GM21723 (cell line): ENCODE data around the gene HS3ST2.

Source experiments
- ATAC-seq: cut with Tn5 transposase; IDR thresholded peaks from one replicate; pipeline ENCODE4 v1.9.1; 2021; ENCODE audit warnings: mild to moderate bottlenecking, moderate library complexity; ENCODE audit not compliant: unreplicated experiment

Gene HS3ST2

DNA sequence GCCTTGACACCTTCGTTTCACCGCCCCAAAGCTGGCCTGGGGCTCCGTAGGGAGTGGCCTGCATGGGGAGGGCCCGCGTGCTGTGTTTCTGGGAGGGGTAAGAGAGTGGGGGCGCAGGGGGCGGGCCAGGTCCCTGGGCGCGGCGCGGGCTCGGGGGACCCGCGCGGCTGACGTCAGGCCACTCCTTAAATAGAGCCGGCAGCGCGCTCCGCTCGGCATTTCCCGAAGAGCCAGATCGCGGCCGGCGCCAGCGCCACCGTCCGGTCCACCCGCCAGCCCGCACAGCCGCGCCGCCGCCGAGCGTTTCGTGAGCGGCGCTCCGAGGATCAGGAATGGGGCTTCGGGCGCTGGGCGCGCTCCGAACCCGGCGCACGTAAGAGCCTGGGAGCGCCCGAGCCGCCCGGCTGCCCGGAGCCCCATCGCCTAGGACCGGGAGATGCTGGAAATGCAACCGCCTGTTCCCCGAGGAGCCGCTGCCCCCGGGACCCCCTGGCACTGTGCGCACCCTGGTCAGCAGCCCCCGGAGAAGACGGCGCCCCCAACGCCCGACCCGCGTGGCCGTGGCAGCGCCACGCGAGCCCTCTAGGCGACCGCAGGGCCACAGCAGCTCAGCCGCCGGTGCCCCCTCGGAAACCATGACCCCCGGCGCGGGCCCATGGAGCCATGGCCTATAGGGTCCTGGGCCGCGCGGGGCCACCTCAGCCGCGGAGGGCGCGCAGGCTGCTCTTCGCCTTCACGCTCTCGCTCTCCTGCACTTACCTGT is at the start of gene HS3ST2:
Gene HS3ST2 (plus strand): TSS at position 215 of the 763 bp plus-strand sequence. CDS start 449 bp downstream, at position 664.
- ATAC-seq, result no peak

DNA sequence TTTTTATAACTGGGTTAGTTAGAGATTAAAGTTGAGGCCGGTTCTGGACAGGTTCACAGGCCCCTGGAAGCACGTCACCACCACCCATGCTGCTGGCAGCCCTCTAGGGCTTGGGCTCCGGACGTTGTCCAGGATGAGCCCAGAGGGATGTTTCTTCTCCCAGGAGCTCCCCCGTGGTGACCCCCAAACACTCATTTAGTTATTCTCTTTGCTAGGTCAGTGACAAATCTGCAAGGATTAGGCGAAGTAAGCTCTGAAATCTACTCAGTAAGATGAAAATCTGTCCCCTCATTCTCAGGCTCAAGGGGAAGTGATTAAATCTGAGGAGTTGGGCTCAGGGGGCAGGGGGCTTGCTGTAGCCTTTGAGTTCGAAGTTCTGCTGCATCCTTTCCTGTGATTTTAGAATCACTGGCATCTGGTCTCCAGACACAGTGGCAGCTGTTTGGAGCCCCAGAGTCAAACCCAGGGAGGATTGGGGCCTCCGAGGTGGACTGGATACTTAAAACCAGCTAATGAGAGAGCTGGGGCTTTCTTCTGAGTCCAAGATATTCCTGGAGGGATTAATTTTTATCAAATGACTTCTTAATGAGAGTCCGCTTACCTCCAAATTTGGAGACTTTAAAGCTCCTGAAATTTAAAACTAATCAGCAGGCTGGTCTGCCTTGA is 49.2 kb upstream of the HS3ST2 start:
- no peak for ATAC-seq

GRCh38 chr16:22765479-22765878 is 48.5 kb upstream of the HS3ST2 start:
- ATAC-seq, result no peak

DNA sequence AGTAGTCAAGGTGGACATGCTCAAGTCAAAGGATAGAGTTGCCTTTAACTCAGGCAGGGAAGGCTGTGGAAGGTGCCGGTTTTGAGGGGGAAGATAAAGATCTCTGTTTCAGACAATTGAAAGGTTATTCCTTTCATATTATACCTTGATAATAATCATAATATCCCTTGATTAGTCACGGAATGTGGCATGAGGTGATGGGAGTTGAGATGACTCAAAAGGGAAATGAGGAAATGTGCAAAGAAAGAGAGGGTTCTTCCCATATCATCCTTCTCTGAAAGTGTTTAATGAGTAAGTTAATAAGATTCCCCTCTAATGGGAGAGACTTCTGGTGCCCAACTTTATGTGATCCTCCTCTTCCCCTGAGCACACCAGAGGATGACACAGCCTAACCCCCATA is 43.1 kb upstream of the HS3ST2 start:
- ATAC-seq, result no peak

DNA sequence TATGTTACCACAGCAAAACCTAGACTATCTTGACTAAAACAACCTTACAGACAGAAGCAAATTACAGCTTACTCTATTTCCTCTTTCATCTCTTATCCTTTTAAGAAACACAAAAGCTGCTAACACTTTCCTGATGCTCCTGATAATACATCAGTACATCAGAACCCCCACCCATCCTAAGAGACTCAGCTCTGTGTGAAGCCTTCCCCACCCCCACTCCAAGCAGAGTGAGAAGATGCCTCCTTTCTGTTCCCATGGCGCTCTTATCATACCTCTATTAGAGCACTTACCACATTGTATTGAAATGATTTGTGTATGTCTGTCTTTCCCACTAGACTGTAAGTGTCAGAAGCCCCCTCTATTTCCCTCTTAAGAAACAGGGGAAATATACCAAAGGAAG is 42.4 kb upstream of the HS3ST2 start:
- ATAC-seq, result no peak

- no peak for ATAC-seq
These were observed 38.6 kb upstream of the HS3ST2 start for GRCh38 chr16:22775220-22775922.

GRCh38 chr16:22781480-22781879 is 32.5 kb upstream of the HS3ST2 start:
- ATAC-seq, result no peak

GRCh38 chr16:22782314-22782713 is 31.6 kb upstream of the HS3ST2 start:
- ATAC-seq, result no peak

GRCh38 chr16:22784690-22785214 is 29.2 kb upstream of the HS3ST2 start:
- no peak for ATAC-seq

GRCh38 chr16:22785552-22785951 is 28.4 kb upstream of the HS3ST2 start:
- no peak for ATAC-seq

DNA sequence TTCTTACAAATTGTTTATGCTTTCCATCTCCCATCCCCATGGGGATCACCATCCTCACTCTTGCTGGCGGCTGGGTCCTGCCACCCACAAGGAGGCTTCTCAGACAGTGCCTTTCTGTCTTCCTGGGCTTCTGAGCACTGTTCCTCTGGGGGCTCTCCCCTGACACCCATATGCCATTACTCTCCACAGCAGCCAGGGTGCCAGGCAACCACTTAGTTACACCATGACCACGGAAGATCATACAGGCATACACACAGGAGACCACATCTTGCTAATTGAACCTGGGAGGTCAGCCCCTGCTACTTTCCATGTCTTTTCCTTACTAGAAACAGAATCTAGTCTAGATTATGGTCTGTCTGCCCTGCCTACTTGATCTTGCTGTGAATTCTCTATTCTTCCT is 27.7 kb upstream of the HS3ST2 start:
- no peak for ATAC-seq

DNA sequence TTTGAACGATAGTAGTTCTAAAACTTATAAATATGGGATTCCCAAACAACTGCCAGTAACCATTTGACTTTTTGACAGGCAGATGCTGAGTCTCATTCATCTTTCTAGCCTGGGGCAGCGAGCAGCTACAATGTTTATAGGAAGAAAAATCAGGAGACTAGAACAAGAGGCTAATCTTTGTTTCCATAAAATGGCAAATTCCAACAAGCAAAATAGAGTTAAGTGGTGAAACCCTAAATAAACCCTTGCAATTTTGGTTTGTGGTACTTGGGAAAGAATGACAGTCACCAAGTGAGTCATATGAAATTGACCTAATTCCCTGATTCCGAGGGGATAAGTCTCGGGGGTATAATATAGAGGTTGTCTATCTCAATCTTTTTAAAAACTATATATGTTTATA is 27.3 kb upstream of the HS3ST2 start:
- ATAC-seq, result no peak

DNA sequence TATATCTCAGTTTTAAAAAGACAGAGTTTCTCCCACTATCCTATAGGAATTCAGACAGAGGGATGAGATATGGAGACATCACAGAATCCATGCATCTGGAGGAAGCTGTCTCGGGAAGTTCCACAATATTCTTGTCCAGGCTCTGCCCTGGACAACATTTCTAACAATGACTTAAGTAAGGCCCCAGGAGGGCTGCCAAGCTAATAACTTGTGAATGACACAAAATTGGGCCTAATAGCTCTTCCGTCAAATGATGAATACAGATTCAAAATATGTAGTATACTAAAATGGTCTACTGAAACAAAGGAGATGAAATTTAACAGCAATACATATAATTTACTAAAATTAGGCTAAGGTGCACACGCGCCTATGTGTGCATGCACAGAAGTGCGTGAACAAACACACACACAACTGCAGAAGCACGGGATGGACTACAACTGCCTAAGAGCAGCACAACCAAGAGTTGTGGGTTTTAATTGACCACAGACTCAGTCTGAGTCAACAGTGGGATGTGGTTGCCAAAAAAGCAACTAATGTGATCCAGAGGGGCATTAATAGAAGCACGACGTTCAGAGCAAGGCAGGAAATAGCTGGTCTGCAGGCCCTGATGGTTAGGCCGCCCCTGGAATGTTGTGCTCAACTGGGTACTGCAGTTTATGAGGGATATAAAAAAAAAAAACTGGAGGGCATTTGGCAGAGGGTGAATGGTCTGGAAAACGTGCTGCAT is 26.3 kb upstream of the HS3ST2 start:
- no peak for ATAC-seq

- ATAC-seq, result no peak
These were observed 25.8 kb upstream of the HS3ST2 start for GRCh38 chr16:22788193-22788530.

DNA sequence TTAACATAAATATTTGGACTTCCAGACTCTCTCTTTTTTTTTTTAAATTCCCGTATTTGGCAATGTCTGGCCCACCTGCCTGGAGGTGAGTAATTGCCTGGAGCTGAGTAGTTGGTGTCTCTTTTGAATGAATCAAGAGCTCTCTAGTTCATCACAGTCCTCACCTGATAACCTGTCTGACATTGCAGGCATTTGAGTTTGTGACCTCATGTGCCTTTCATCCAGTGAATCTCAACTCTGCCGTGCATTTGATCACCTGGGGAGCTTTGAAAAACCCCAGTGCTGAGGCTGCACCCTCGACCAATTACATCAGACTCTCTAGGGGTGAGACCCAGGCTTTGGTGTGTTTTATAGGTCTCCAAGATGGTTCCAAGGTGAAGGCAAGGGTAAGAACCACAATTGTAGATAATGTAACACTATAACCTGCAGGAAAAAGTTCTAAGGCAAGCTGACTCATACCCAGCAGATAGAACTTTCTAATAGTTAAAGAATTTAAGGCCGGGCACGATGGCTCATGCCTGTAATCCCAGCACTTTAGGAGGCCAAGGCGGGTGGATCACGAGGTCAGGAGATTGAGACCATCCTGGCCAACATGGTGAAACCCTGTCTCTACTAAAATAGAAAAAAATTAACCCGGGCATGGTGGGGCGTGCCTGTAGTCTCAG is 24.5 kb upstream of the HS3ST2 start:
- ATAC-seq, result no peak

DNA sequence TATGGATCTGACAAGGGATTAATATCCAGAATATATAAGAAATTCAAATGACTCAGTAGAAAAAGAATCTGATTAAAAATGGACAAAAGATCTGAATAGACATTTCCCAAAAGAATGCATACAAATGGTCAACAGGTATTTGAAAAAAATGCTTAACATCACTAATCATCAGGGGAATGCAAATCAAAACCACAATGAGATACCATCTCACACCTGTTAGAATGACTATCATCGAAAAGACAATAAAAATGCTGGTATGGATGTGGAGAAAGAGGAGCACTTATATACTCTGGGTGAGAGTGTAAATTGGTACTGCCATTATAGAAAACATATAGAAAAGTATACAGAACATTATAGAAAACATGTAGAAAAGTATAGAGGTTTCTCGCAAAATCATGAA is 16.4 kb upstream of the HS3ST2 start:
- no peak for ATAC-seq

- no peak for ATAC-seq
These were observed 14.8 kb upstream of the HS3ST2 start for GRCh38 chr16:22799113-22799512.

- no peak for ATAC-seq
These were observed 9.1 kb upstream of the HS3ST2 start for GRCh38 chr16:22804893-22805292.

DNA sequence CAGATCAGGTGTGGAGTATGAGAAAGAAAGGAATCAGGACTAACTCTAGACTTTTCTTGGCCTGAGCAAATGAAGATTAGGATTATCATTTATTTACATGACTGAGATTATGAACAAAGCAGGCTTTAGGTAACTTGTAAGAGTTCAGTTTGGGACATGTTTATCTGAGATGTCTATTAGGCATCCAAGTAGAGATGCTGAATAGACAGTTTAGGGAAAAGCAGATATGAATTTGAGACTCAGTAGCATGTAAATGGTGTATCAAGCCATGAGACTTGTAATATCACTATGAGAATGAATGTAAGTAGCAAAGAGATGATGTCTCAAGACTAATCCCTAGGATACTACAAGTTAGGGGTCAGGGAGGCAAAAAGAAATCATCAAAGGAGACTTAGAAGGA is 8.6 kb upstream of the HS3ST2 start:
- ATAC-seq, result no peak

- ATAC-seq, result no peak
These were observed 7.2 kb upstream of the HS3ST2 start for GRCh38 chr16:22806811-22807210.

GRCh38 chr16:22810226-22810625 is 3.7 kb upstream of the HS3ST2 start:
- no peak for ATAC-seq
